Measurements from ENCODE around the gene YWHAG. TPM values are rescaled to one million over a fixed set of nuclear protein-coding genes. Genes with fewer than 3 reads are reported as not detected.
"Not testable (repeated sequence)": the region's sequence is repeated elsewhere in the genome, so short reads cannot be mapped to it uniquely, and the experiment has no call there.

Gene YWHAG
- total and polyA plus RNA-seq, 3 donors from 2014 or later = 67.4 to 80.2 (median 78.4) TPM

- 61 to 69% methylated on average over 11 to 13 of the region's 13 CpGs for WGBS, 2 donors
- DNase-seq = no peak
- Histone ChIP-seq H3K27ac (no peak overlapping the region), H3K36me3 (ENCODE audit: low read depth, missing control alignments) (no peaks in the 10 kb centered on the region), H3K4me1 (peaks cover 10% of the 10 kb centered on the region), H3K9me3 (no peaks in the 10 kb centered on the region), H3K27me3 (no peaks in the 10 kb centered on the region), H3K4me3 (no peak overlapping the region)
- intact Hi-C loops (cut with DNase I; ENCODE audit: low total_unique reads) = no loop called here
- TF ChIP-seq CTCF (IDR thresholded peaks at IDR 0.05) (no peak), POLR2A (IDR thresholded peaks at IDR 0.05) (no peak)
These were observed 37.4 kb upstream of the YWHAG start for GRCh38 chr7:76395965-76396726.

GRCh38 chr7:76395605-76395964 is 36.8 kb upstream of the YWHAG start:
- H3K36me3 ChIP-seq (ENCODE audit: low read depth, missing control alignments); H3K9me3 ChIP-seq; H3K27me3 ChIP-seq; DNase-seq; H3K27ac ChIP-seq; intact Hi-C loops (cut with DNase I; ENCODE audit: low total_unique reads); H3K4me3 ChIP-seq; H3K4me1 ChIP-seq: not testable (repeated sequence)
- WGBS, 2 donors = 83 to 94% methylated on average over 11 of the region's 11 CpGs

GRCh38 chr7:76394957-76395356 is 36.2 kb upstream of the YWHAG start:
- intact Hi-C loops (cut with DNase I; ENCODE audit: low total_unique reads) = no loop called here
- Histone ChIP-seq H3K9me3 (no peaks in the 10 kb centered on the region), H3K27me3 (no peaks in the 10 kb centered on the region), H3K36me3 (ENCODE audit: low read depth, missing control alignments) (no peaks in the 10 kb centered on the region), H3K4me1 (peaks cover 10% of the 10 kb centered on the region), H3K27ac (no peak overlapping the region), H3K4me3 (no peak overlapping the region)
- no peak for TF ChIP-seq CTCF (IDR thresholded peaks at IDR 0.05)
- no peak for TF ChIP-seq POLR2A (IDR thresholded peaks at IDR 0.05)
- no peak for DNase-seq
- WGBS, 2 donors = 89 to 96% methylated on average over 8 to 9 of the region's 9 CpGs

GRCh38 chr7:76393116-76394031 is 34.6 kb upstream of the YWHAG start:
- 1 to 2% methylated on average over 63 to 65 of the region's 99 CpGs for WGBS, 2 donors
- Histone ChIP-seq H3K9me3 (no peaks in the 10 kb centered on the region), H3K4me3 (peak overlapping the region; percentile 72 to 73), H3K27ac (peak overlapping the region; percentile 80 to 82), H3K27me3 (no peaks in the 10 kb centered on the region), H3K4me1 (peaks cover 10% of the 10 kb centered on the region), H3K36me3 (ENCODE audit: low read depth, missing control alignments) (no peaks in the 10 kb centered on the region)
- TF ChIP-seq POLR2A (IDR thresholded peaks at IDR 0.05) = peak; percentile 78
- no peak for TF ChIP-seq CTCF (IDR thresholded peaks at IDR 0.05)
- intact Hi-C loops (cut with DNase I; ENCODE audit: low total_unique reads) = no loop called here
- peak; percentile 94 for DNase-seq

- 28 to 31% methylated on average over 12 of the region's 12 CpGs for WGBS, 2 donors
- H3K4me3 ChIP-seq = peak overlapping the region; percentile 72 to 73
- no peaks in the 10 kb centered on the region for H3K27me3 ChIP-seq
- peak overlapping the region; percentile 72 to 80 for H3K27ac ChIP-seq
- intact Hi-C loops (cut with DNase I; ENCODE audit: low total_unique reads) = no loop called here
- no peaks in the 10 kb centered on the region for H3K36me3 ChIP-seq (ENCODE audit: low read depth, missing control alignments)
- TF ChIP-seq CTCF (IDR thresholded peaks at IDR 0.05) = no peak
- TF ChIP-seq POLR2A (IDR thresholded peaks at IDR 0.05) = no peak
- DNase-seq = no peak
- peaks cover 10% of the 10 kb centered on the region for H3K4me1 ChIP-seq
- no peaks in the 10 kb centered on the region for H3K9me3 ChIP-seq
These were observed 33.8 kb upstream of the YWHAG start for GRCh38 chr7:76392531-76393115.
